HPDE6-E6E7 (cell line): ENCODE results near the gene FNDC3B.

Experiments
- DNase-seq: peaks from one replicate; pipeline ENCODE4 v3.0.0; 2011; ENCODE audit warnings: missing footprints; ENCODE audit errors: extremely low spot score

FNDC3B gene

GRCh38 chr3:172391592-172392302 lies 352.4 kb downstream of the FNDC3B start:
- no peak for DNase-seq

- DNase-seq: no peak
Measured at GRCh38 chr3:172394692-172395091, 355.3 kb downstream of the FNDC3B start.

GRCh38 chr3:172396400-172396799 lies 357.0 kb downstream of the FNDC3B start:
- no peak for DNase-seq

- DNase-seq: no peak
Measured at GRCh38 chr3:172397716-172398405, 358.5 kb downstream of the FNDC3B start.

- no peak for DNase-seq
Measured at GRCh38 chr3:172398484-172398883, 359.1 kb downstream of the FNDC3B start.

GRCh38 chr3:172402090-172402489 lies 362.7 kb downstream of the FNDC3B start:
- no peak for DNase-seq

GRCh38 chr3:172402892-172403643 lies 363.7 kb downstream of the FNDC3B start:
- no peak for DNase-seq

- DNase-seq: no peak
Measured at GRCh38 chr3:172404237-172404962, 365.0 kb downstream of the FNDC3B start.

- no peak for DNase-seq
Measured at GRCh38 chr3:172405914-172406313, 366.5 kb downstream of the FNDC3B start.

- no peak for DNase-seq
Measured at GRCh38 chr3:172407872-172408271, 368.5 kb downstream of the FNDC3B start.

GRCh38 chr3:172410702-172411477 lies 371.5 kb downstream of the FNDC3B start:
- DNase-seq: no peak

GRCh38 chr3:172411478-172411947 lies 372.1 kb downstream of the FNDC3B start:
- no peak for DNase-seq

- no peak for DNase-seq
Measured at GRCh38 chr3:172415323-172415722, 375.9 kb downstream of the FNDC3B start.

GRCh38 chr3:172437713-172438112 lies 398.3 kb downstream of the FNDC3B start:
- DNase-seq: no peak

- DNase-seq: no peak
Measured at GRCh38 chr3:172438186-172438585, 398.8 kb downstream of the FNDC3B start.

GRCh38 chr3:172441581-172441980 lies 402.2 kb downstream of the FNDC3B start:
- DNase-seq: no peak

- no peak for DNase-seq
Measured at GRCh38 chr3:172442606-172443005, 403.2 kb downstream of the FNDC3B start.

GRCh38 chr3:172444821-172445220 lies 405.4 kb downstream of the FNDC3B start:
- DNase-seq: no peak

GRCh38 chr3:172446198-172446597 lies 406.8 kb downstream of the FNDC3B start:
- no peak for DNase-seq

- no peak for DNase-seq
Measured at GRCh38 chr3:172447611-172448579, 408.5 kb downstream of the FNDC3B start, which contains the start of gene GHSR. Gene GHSR (minus strand): TSS chr3:172448456. CDS start chr3:172448413, 43 bp downstream.
